ENCODE data around the gene IL18BP. TPM values are rescaled to one million over a fixed set of nuclear protein-coding genes. Genes with fewer than 3 reads are reported as not detected.

The IL18BP gene
- total RNA-seq, 1 experiment from 2014 or later, result 12.4 TPM

DNA sequence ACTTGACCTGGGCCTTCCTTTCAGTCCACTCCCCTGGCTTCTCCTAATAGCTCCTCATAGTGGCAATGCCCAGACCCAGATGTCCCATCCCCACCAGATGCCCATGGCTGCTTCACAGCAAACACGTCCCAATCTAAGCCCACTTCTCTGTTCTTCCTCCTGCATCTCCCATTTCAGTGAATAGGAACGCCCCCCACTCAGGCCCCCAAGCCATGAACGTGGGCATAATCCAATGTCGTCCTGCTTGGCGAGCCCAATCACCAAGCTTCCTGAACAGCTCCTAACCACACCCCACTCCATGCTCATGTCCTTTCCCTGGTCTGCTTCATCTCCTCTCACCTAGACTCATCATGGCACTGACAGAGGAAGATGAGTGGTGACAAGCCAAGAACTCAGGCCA, 8.9 kb downstream of the IL18BP start:
- Mint-ChIP-seq H3K36me3 (ENCODE audit: insufficient read depth, unreplicated experiment) (peaks cover 68% of the 10 kb centered on the region), H3K4me1 (ENCODE audit: low read depth, unreplicated experiment) (no peaks in the 10 kb centered on the region), H3K9me3 (ENCODE audit: low read depth, unreplicated experiment) (no peaks in the 10 kb centered on the region), H3K27me3 (ENCODE audit: unreplicated experiment) (no peaks in the 10 kb centered on the region), H3K27ac (ENCODE audit: unreplicated experiment) (no peak overlapping the region), H3K4me3 (ENCODE audit: low read depth, unreplicated experiment) (no peak overlapping the region)
- TF ChIP-seq, protein P1, sequence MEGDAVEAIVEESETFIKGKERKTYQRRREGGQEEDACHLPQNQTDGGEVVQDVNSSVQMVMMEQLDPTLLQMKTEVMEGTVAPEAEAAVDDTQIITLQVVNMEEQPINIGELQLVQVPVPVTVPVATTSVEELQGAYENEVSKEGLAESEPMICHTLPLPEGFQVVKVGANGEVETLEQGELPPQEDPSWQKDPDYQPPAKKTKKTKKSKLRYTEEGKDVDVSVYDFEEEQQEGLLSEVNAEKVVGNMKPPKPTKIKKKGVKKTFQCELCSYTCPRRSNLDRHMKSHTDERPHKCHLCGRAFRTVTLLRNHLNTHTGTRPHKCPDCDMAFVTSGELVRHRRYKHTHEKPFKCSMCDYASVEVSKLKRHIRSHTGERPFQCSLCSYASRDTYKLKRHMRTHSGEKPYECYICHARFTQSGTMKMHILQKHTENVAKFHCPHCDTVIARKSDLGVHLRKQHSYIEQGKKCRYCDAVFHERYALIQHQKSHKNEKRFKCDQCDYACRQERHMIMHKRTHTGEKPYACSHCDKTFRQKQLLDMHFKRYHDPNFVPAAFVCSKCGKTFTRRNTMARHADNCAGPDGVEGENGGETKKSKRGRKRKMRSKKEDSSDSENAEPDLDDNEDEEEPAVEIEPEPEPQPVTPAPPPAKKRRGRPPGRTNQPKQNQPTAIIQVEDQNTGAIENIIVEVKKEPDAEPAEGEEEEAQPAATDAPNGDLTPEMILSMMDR (IDR thresholded peaks at IDR 0.05; ENCODE audit: unreplicated experiment), result no peak
- DNase-seq, result no peak
- BruUV-seq (replicated peaks), result no TSS peak
- CTCF ChIA-PET, result no interaction called here
- intact Hi-C loops (cut with micrococcal nuclease; ENCODE audit: unreplicated experiment), result no loop called here

DNA sequence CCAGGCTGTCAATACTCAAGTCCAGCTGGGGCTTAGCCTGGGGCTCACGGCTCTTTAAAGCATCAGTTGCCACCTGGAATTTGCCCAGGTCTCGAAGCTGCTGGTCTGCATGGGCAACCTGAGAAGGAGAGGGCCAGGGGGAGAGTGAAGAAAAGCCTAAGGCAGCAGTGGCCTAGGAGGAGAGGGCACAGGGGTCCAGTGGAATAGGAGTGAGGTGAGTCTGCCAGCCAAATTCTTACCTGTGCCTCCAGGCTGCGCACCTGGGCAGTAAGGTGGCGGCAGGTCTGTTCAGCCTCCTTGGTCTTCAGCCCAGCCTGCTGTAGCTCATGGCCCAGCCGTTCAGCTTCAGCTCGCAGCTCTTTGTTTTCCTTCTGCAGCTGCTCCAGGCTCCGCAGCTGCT, 10.0 kb downstream of the IL18BP start:
- Mint-ChIP-seq H3K36me3 (ENCODE audit: insufficient read depth, unreplicated experiment) (peaks cover 67% of the 10 kb centered on the region), H3K27ac (ENCODE audit: unreplicated experiment) (peak overlapping the region; percentile 78), H3K4me3 (ENCODE audit: low read depth, unreplicated experiment) (no peak overlapping the region), H3K9me3 (ENCODE audit: low read depth, unreplicated experiment) (no peaks in the 10 kb centered on the region), H3K4me1 (ENCODE audit: low read depth, unreplicated experiment) (no peaks in the 10 kb centered on the region), H3K27me3 (ENCODE audit: unreplicated experiment) (no peaks in the 10 kb centered on the region)
- CTCF ChIA-PET, result no interaction called here
- DNase-seq, result no peak
- TF ChIP-seq, protein P1 (IDR thresholded peaks at IDR 0.05; ENCODE audit: unreplicated experiment), result no peak
- BruUV-seq (replicated peaks), result no TSS peak
- intact Hi-C loops (cut with micrococcal nuclease; ENCODE audit: unreplicated experiment), result no loop called here

DNA sequence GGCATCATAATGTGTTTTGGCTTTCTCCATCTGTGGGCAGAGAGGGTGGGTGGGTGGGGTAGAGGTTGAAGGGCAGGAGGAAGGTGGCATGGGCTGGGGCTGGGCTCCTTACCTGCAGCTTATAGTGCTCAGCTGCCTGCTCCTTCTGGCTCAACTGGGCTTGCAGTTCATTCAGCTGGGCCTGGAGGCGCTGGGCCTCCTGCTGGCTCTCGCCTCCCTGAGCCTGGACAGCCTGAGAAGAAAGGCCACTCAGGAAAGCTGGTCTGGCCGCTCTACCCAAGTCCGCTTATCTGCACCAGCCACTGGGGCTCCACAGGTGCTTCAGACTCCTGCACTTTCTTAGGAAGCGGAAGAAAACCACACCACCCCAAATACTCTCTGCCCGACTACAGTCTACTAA, 10.4 kb downstream of the IL18BP start:
- intact Hi-C loops (cut with micrococcal nuclease; ENCODE audit: unreplicated experiment), result no loop called here
- no peaks in the 10 kb centered on the region for H3K27me3 Mint-ChIP-seq (ENCODE audit: unreplicated experiment)
- H3K4me1 Mint-ChIP-seq (ENCODE audit: low read depth, unreplicated experiment), result no peaks in the 10 kb centered on the region
- no peaks in the 10 kb centered on the region for H3K9me3 Mint-ChIP-seq (ENCODE audit: low read depth, unreplicated experiment)
- DNase-seq, result no peak
- H3K4me3 Mint-ChIP-seq (ENCODE audit: low read depth, unreplicated experiment), result no peak overlapping the region
- H3K27ac Mint-ChIP-seq (ENCODE audit: unreplicated experiment), result no peak overlapping the region
- BruUV-seq (replicated peaks), result no TSS peak
- CTCF ChIA-PET, result interaction anchor here (0.5 kb wide), 1 partner anchor 425 kb away, joined by 6 read pairs; the partner anchor contains the start of gene CLPB
- TF ChIP-seq, protein P1 (IDR thresholded peaks at IDR 0.05; ENCODE audit: unreplicated experiment), result no peak
- peaks cover 67% of the 10 kb centered on the region for H3K36me3 Mint-ChIP-seq (ENCODE audit: insufficient read depth, unreplicated experiment)

DNA sequence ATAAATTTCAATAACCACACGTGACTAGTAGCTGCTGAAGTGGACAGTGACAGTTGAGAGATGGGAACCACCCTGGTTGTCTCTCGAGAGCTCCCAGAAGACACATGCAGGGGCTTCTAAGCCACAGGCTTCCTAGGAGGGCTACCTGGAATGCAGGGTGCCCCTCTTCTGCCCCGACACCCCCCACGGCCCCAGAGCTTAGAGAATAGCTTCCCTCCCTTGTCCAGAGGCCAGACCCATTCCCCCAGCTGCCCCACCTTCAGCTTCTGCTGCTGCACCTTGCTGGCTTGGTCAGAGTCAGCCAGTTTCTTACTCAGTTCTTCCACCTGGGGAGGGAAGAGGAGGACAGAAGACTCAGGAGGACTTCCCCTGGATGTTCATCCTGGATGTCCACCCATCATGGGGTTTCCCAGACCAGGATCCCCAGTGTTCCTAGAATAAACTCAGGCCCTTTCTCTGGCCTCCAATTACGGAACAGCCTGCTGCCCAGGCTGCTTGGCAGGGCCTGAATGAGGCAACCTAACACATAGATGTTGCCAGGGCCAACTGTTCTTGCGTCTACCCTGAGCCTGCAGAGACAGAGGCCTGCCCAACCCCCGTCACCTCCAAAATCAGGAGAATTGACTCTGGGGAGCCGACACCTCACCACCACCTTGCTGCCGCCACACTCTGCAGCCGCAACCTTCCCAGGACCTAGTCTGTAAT, 12.0 kb downstream of the IL18BP start:
- intact Hi-C loops (cut with micrococcal nuclease; ENCODE audit: unreplicated experiment), result no loop called here
- H3K36me3 Mint-ChIP-seq (ENCODE audit: insufficient read depth, unreplicated experiment), result peaks cover 69% of the 10 kb centered on the region
- TF ChIP-seq, protein P1 (IDR thresholded peaks at IDR 0.05; ENCODE audit: unreplicated experiment), result no peak
- H3K27ac Mint-ChIP-seq (ENCODE audit: unreplicated experiment), result no peak overlapping the region
- DNase-seq, result no peak
- H3K4me1 Mint-ChIP-seq (ENCODE audit: low read depth, unreplicated experiment), result no peaks in the 10 kb centered on the region
- no peaks in the 10 kb centered on the region for H3K27me3 Mint-ChIP-seq (ENCODE audit: unreplicated experiment)
- no TSS peak for BruUV-seq (replicated peaks)
- H3K9me3 Mint-ChIP-seq (ENCODE audit: low read depth, unreplicated experiment), result no peaks in the 10 kb centered on the region
- CTCF ChIA-PET, result no interaction called here
- H3K4me3 Mint-ChIP-seq (ENCODE audit: low read depth, unreplicated experiment), result no peak overlapping the region

Data from Calu3 (cell line).